ELF-1 (cell line): Measurements from ENCODE around the gene OS9.

ENCODE experiments used
- DNase-seq: peaks from one replicate; pipeline ENCODE4 v3.0.0-alpha.2; 2016; ENCODE audit warnings: low read depth, low spot score

OS9 gene

DNA sequence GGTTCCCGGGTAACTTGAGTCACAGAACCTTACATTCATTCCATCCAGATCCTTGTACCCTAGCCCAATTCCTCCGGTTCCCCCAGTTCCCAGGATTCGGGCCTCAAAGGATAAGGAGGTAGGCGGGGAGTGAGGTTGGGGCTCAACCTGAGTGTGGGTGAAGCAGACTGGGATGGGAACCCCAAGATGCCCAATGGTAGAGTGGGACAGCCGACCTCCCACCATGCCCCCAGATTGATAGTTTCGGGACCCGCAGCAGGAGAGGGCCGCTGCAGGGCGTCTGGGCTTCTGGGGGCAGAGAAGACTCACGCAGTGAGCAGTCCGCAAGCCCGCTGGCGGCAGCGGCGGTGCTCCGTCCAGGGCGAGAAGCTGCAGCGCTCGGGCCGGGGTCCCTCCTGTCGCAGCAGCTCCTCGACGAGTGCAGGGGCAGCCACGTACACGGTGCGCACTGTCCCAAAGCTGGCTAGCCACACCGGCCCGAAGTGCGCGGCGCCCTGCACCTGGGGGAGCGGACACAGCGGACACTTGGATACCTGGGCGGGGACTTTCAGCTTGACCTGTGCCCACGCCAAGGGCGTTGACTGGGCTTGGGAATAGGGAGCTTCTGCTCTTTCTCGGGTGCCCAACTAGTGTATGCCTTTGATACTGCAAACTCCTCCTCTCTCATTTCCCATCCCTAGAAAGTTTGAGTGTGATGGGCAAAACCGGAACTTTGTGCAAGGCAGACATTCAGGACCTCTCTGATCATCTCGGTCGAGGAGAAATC lies 71.9 kb downstream of the OS9 start:
- peak; percentile 21 for DNase-seq

DNA sequence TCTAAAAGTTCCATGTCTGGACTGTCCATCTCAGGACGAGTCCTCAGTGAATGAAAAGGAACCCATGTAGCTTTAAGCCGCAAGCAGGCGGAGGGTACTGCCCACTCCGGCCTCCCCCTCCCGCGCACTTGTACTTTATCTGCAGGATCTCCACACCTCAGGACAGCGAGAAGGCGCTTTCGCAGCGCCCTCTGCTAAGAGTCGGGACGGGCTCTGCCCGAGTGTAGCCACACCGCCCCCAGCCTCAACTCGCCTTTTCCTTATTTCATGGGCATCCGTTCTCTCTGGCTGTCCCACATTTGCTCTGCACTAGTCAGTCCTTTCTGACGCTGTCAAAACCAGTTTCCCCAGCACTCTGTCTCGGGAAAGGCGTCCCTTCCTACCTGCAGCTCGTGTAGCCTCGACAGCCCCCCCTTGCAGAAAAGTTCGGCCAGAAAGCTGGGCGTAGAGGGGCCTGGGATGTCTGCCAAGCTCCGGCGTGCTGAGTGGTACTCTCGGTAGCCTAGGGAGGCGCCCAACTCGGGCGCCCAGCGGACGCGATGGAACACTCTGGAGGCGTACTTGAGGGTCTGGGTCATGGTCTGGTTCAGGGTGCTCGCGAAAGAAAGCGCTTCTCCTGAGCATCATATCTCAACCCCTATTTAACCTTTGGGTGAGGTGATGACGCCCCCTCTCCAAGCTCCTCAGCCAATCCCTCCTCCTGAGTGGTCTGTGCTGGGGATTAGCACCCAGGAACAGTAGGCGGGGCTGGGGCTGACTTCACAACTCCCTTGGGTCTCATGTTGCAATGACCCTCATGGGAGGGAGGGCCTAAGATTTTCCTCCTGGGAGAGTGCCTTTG lies 72.8 kb downstream of the OS9 start, which contains the start of gene CYP27B1:
Gene CYP27B1 (minus strand): TSS at position 615 of the 841 bp plus-strand sequence. CDS start 37 bp downstream, at position 578.
- peak; percentile 41 for DNase-seq

DNA sequence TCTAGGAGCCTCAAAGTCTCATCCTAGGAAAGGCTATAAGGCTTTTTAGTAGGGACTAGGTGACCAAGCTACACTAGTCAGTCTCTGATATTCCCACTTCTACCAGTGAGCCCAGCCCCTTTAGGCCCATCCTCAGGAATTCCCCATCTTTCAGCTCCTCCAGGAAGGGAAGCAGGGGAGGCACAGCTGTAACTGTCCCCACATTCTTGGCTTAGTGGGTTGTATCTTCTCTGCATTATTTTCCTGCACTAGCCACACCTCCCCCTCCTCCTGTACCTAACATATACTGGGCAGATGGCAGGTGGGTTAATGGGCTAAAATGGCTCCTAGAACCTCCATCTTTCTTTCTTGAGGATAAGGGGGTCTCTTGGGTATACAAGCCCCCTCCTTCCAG lies 73.4 kb downstream of the OS9 start:
- no peak for DNase-seq

DNA sequence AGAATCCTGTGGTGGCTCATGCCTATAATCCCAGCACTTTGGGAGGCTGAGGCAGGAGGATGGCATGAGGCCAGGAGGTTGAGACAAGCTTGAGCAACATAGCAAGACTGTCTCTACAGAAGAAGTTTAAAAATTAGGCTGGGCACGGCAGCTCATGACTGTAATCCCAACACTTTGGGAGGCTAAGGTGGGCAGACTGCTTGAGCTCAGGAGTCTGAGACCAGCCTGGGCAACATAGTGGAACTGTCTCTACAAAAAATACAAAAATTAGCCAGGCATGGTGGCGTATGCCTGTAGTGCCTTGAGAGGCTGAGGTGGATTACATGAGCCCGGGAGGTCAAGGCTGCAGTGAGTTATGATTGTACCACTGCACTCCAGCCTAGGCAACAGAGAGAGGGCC lies 73.9 kb downstream of the OS9 start:
- DNase-seq: no peak

DNA sequence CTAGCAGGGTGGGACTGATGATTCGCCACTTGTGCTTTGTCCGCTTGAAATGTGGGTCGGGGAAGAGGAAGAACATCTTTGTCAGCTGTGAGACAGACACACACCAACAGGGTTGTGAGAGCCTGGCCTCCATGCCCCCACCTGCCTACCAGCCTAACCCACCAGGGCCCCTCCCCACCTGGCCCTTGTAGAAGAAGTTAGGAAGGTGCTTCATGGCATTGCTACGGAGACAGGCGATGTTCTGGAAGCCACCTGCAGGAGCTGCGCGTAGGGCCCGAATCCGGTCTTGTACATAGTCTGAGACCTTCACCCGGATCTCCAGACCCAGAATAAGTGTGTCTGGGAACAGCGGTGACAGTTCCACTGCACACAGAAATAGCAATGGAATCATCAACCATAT lies 75.7 kb downstream of the OS9 start:
- DNase-seq: no peak

DNA sequence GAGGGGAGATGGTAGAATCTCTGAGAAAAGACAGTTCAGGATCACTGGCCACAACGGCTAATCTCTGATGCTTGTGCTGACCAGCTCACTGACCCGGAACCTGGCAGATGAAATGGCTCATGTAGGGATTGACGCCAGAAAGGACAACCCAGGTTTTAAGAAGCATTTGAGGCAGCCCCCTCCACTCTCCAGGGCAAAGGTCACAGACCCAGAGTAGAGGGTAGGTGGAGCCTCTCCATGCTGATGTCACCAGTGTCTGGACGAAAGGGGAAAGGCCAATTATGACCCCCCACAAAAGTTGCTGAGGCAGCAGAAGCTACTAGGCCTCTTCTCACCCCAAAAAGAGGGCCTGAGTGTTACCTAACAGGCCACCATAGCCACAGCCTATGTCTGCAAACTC lies 76.8 kb downstream of the OS9 start:
- DNase-seq: no peak
